HG02981 (cell line): ENCODE data around the gene CYP24A1.

Source experiments
- ATAC-seq: cut with Tn5 transposase; IDR thresholded peaks from one replicate; pipeline ENCODE4 v1.9.1; 2021; ENCODE audit warnings: mild to moderate bottlenecking, moderate library complexity; ENCODE audit not compliant: unreplicated experiment

Gene CYP24A1

DNA sequence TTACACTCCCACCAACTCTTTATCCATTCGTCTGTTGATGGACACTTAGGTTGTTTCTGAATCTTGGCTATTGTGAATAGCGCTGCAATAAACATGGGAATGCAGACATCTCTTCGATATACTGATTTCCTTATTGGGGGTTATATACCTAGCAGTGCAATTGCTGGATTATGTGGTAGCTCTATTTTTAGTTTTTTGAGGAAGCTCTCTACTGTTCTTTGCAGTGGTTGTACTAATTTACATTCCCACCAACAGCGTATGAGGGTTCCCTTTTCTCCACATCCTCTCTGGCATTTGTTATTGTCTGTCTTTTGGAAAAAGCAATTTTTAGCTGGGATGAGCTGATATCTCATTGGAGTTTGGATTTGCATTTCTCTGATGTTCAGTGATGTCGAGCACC is 29.5 kb upstream of the CYP24A1 start:
- ATAC-seq, result no peak

DNA sequence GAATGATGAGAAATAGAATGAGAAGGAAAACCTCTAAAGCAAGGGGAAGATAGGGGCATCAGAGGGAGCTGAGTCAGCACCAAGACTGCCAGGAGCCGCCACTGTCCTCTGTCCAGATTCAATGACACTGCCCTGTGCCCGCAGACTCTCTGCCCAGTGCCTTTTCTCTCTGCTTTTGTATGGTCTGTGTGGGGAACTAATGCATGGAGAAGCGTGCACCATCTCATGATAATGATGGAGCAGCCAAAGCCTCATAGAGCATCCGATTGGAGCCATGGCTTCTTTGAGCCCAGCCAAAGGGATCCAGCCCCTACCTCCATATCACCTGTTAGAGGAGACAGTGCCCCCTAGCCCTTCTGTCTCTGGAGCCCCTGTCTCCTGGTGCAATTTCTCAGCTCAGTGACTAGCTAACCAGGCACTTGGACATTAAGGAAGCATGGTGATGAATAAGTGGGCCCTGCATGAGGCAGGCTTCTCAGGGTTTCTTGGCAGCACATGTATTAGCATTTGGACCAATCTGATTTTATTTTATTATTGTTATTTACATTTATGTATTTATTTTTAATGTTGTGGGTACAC is 27.6 kb upstream of the CYP24A1 start:
- no peak for ATAC-seq

- ATAC-seq, result no peak
Observed at GRCh38 chr20:54200487-54201267, 26.9 kb upstream of the CYP24A1 start.

DNA sequence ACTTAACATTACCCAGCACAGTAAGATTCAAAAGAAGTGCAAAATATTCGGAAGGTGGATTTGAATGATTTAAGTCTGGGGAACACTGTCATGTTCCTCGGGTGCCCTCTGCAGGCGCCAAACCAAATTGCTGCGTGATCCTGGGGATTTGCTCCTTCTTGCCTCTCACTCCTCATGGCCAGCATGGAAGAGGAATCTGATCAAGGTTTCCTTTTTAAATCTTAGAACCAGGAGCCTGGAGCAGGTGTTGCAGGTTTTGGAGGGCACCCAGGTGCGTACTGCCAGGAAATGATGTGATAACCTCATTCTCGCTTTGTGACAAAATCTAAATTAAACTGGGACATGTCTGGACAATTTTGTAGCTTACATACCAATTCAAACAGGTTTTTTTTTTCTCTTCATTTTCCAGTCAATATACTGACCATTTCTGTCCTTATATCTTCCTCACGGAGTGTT is 26.0 kb upstream of the CYP24A1 start:
- ATAC-seq, result peak; percentile 54

DNA sequence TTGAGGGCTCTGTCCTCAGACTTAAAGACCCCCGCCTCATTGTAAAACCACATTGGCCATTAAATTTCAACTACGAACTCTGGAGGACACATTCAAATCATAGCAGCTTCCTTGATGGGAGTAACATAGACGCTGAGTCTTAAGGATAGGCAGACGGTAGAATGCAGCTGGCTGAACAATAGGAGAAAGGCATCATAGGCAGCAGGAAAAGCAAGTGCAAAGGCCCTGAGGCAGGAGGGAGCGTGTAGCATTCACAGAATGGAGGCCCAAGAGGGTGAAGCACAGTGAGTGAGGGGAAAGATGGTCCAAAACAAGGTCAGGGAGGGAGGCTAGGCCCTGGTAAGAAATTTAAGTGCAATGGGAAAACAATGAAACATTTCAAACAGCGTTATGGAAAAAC is 25.5 kb upstream of the CYP24A1 start:
- ATAC-seq, result no peak

DNA sequence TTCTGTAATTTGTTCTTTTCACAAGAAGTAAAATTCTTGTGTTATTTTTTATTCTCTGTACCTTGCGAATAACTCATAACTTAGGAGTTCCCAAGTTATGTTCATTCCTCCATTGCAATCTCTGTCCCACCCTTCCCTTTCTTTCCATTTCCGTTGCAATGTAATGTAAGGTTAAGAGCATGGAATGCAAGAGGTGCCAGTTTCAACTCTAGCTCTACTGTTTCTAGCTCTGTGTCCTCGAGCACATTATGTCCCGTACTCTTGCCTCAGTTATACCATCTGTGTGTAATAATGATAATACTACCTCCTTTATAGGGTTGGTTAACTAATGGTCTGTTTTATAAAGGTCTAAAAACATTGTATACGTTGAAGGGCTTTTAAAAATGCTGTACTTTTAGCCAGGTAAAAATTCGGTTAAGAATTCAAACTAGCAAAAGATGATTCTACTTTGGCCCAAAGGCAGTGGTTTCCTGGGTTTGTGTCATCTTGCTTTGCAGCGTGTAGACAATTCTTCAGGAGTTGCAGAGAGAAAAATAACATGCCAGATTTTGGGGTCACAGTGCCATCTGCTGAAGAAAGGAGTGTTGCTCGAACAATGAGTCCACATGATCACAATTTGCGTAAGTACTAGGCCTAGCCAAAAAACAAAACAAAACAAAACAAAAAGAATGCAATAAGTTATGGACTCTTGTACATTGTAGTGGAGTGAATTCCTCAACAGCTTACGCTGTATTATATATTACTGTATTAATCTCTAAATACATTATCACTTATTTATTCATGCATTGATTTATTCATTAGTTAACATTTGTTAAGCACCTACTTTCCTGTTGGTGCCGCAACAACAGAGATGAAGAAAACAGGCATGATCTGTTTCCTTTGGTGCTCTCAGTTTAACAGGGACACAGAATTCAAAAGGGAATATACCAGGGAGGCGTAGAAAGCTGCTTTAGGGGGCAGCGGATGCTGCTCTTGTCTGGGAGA is 24.1 kb upstream of the CYP24A1 start:
- ATAC-seq, result no peak

DNA sequence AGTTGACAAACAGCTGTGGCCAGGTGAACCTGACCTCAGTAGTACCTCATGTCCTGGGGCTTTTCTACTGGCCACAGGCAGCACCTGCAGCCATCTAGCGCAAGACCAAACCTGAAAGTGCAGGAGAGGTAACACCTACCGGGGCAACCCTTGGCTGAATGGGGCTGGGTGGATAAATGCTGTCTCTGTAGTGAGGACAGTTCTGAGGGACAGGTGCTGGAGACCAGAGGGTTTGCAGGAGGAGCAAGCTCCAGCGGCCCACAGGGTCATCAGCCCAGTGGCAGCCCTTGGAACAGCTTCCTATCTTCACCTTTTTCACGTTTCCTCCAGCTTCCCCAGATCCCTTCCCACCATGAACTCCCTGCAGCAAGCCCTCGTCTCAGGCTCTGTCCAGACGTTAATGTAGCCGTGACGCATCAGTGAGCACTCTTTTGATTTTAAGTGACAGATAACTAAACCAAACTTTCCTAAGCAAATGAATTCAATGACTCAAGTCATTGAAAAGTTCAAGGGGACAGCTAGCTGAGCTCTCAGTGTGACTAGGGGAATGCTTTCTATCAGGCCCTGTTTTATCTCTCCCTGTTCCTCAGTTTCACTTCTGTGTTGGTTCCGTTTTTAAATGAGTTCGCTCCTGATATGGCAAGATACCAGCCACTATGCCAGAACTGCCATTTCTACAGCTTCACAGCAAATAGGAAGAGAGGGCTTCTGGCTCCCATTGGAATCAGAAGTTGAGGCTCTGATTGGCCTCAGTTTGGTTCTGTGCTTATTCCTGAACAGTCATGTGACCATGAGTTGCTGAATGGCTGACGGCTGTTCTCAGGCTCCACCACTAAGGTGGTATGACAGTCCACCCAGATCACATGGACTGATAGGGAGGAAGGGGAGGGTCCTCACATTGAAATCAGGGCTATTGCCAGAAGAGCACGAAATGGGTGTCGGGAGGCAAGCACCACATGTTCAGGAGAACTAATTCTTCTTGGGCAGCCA is 22.0 kb upstream of the CYP24A1 start:
- ATAC-seq, result no peak

DNA sequence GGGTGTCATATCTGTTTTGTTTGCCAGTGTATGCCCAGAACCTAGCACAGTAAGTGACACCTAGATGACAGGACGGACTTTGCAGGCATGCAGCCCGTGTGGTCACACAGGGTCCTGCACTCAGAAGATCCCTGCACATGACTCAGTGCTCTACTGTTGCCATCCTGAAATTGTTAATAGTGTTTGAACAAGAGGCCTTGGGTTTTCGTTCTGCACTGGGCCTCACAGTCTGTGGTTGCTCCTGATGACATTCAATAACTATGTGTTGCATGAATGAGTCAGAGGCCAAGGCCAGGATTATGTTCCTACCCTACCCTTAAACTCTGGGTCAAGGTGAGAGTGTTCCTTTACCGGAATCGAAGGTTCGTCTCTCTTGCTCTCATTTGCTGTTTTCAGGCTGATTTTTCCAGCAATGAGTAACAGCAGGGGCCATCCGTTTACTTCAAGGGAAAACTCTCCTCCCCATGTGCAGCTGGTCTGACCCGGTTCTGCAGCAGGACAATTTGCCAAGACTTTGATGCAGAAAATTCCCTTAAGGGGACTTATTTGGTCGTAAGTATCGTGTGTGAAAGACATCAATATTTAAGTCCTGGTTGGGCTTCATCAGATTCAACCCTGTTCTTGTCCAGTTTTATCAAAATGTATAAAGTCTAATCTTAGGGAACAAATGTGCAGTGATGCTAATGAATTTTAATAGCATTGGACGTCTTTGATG is 21.1 kb upstream of the CYP24A1 start:
- ATAC-seq, result no peak

DNA sequence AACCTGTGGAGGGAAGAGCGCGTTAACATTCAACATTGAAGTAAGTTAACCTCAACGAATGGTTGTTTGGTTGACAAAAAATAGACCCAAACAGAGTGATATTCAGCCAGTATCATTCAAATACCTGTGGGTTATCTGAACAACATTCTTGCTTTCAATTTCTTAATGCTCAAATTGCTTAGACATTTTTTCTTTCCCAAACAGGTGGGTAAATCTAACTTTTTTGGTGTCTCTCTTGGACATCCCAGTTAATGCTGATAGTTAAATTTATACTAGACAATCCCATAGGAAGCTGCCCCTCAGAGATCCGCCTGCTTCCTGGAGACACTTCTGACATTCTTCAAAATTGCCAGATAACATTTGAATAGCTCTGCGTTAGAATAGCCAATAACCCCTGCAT is 20.0 kb upstream of the CYP24A1 start:
- no peak for ATAC-seq

DNA sequence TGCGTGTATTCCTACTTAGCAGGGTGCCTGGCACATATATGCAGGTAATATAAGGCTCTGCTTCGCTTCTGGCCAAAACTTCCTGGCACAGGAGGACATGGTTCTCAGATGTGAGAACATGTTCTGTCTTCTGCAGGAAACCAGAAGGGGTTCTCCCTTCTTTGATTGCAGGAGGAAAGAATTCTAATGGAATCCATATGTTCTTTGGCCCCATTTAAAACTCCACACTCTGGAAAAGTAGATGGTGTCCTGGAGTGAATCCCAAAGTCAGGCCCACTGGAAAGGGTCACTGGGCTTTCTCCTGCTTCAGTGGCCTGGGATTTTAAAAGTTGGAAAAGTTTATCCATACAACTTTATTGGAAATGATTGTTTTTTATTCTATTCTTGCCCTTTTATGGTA is 16.4 kb upstream of the CYP24A1 start:
- no peak for ATAC-seq

- ATAC-seq, result no peak
Observed at GRCh38 chr20:54189630-54190029, 15.8 kb upstream of the CYP24A1 start.

GRCh38 chr20:54188132-54188849 is 14.5 kb upstream of the CYP24A1 start:
- ATAC-seq, result no peak

- ATAC-seq, result no peak
Observed at GRCh38 chr20:54184904-54185626, 11.3 kb upstream of the CYP24A1 start.

DNA sequence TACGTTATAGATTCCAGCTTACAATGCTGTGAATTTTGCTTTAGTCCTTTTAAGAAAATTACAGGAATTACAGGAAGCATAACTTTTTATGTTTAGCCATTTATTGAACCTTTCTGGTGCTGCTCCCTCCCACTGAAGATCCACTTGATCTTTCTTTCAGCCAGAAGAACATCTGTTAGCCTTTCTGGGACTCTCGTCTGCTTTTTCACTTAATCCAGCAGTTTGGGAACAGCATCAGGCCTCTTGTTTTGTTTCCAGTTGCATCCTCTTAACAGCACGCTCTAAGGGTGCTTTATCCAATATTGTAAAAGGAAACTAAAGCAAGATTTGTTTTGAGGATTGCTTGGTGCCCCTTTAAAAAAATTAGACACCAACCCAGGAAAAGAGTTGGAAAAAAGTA is 10.3 kb upstream of the CYP24A1 start:
- ATAC-seq, result no peak

DNA sequence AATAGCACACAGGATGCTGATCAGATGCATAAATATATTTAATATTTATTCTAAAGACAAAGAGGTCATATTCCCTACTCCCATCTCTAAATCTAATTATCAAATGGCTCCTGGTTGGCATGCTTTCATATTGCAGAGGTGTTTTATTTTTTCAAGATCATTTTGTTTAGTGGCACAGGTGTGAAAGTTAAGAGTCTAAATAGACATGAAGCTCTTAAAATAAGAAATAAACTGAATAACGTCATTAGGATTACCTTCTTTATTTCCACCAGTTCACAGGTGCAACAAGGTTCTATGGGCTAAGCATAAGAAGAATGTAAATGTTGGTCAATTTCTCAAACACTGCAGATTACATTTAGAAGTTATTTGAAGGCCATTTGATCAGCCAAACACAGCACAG is 7.1 kb upstream of the CYP24A1 start:
- no peak for ATAC-seq

- no peak for ATAC-seq
Observed at GRCh38 chr20:54179946-54180345, 6.2 kb upstream of the CYP24A1 start.

GRCh38 chr20:54178256-54178655 is 4.5 kb upstream of the CYP24A1 start:
- ATAC-seq, result no peak

- no peak for ATAC-seq
Observed at GRCh38 chr20:54177378-54177777, 3.6 kb upstream of the CYP24A1 start.
